HTERT RPE-1 (cell line): ENCODE measurements around the gene H6PD.

ENCODE experiments used
- in situ Hi-C: fragments of 300-500 bp; cut with MboI; formaldehyde crosslinking; loops from 4 replicates; pipeline ENCODE4 v1.14.3; 2020; ENCODE audit warnings: low sequenced_read_pairs

Gene H6PD

GRCh38 chr1:9207086-9207485, 27.5 kb upstream of the H6PD start:
- in situ Hi-C loops: no loop called here

GRCh38 chr1:9207715-9208114, 26.9 kb upstream of the H6PD start:
- in situ Hi-C loops: no loop called here

DNA sequence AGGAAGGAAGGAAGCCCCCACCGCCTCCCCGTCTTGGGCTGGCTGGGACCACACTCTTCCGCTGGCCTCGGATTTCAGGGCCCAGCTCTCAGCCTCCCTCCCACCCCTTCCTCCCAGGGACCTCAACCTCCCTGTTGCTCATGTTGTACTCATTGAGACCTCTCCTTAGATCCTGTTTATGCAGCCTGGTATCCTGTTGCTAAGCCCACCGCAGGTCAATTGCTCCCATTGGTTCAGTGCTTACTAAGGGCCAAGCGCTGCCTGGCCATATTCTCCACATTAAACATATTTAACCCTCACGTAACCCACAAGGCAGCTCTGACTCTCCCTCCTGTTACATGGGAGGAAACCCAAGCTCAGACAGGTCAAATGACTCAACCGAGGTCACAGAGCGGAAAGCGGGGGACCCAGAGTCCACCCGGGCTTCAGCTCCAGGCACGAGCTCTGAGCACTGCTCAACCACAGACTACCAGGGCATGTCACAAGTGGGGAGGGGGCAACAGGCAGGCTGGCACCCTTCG, 23.2 kb upstream of the H6PD start:
- in situ Hi-C loops: no loop called here

DNA sequence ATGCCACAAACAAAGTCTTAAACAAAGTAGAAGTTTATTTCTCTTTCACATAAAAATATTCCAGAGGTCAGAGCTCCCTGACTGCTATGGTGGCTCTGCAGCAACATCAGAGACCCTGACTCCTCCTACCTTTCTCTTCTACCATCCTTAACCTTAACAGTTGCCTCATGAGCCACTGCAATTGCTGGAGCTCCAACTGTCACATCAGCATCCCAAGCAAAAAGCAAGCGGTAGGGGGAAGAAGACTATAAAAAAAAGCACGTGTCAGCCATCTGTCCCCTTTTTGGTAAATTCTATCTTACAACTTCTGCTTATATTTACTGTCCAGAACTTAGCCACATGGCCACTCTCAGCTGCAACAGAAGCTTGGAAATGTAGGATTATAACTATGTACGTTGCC, 21.8 kb upstream of the H6PD start:
- in situ Hi-C loops: no loop called here

DNA sequence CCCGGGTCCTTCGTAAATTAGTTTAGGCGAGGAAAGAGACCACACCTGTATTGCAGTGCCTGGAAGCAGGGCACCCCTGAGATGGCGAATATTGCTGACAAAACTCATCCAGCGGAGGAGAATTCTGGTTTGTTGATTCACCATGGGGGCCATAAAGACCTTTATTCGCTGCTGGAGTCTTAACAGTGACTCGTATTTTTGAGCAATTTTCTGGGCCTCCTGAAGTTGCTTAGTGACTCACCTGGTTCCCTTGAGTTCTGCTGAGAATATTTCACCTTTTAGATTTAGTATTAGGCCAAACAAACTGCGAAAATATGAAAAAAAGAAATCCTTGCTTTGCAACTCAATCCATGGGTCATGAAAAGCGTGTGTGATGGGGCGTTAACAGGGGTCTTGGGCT, 20.6 kb upstream of the H6PD start:
- in situ Hi-C loops: no loop called here

DNA sequence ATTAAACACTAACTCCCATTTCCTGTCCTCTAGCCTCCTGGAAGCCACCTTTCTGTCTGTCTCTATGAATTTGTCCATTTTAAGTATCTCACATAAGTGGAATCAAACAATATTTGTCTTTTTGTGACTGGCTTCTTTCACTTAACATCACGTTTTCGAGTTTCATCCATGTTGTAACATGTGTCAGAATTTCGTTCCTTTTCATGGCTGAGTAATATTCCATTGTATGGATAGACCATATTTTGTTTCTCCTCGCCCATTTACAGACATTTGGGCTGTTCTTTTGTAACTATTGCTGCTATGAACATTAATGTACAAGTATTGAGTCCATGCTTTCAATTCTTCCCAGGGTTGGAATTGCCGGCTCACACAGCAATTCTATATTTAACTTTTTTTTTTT, 15.7 kb upstream of the H6PD start:
- in situ Hi-C loops: no loop called here

DNA sequence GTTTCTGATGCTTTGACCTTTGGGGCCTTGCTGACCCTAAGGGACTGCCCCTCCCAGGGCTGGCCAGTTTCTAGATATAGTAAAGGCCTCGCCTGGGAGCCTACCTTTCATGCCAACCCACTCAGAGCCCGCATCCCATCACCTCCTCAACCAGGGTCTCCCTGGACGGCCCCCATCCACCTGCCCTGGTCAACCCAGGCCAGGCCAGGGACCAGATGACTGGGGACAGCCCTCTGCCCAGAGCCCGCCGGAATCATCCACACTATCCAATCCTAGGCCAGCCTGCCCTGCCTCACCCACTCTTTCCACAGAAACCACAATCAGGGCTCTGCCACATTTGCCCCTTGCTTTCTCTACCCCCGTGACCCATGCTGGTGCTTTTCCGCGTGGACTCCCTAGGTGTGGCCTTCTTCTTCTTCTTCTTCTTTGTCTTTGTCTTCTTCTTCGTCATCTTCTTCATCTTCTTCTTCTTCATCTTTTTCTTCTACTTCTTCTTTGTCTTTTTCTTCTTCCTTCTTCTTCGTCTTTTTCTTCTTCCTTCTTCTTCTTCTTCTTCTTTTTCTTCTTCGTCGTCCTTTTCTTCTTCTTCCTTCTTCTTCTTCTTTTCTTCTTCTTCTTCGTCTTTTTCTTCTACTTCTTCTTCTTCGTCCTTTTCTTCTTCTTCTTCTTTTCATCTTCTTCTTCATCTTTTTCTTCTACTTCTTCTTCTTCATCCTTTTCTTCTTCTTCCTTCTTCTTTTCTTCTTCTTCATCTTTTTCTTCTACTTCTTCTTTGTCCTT, 11.5 kb upstream of the H6PD start:
- in situ Hi-C loops: no loop called here

GRCh38 chr1:9224664-9225410, 9.7 kb upstream of the H6PD start:
- in situ Hi-C loops: no loop called here

- in situ Hi-C loops: no loop called here
Measured at GRCh38 chr1:9225411-9225785, 9.2 kb upstream of the H6PD start.

DNA sequence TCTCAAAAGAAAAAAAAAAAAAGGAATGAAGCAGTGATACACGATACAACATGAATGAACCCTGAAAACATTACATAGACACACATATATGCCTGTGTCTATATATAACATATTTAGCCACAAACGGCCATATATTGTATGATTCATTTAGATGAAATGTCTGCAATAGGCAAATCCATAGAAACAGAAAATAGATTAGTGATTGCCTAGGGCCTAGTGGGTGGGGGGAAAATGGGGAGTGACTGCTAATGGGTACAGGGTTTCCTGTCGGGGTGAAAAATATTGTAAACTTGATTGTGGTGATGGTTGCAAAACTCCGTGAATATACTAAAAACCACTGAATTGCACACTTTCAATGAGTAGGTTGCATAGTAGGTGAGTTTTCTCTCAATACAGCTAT, 6.0 kb upstream of the H6PD start:
- in situ Hi-C loops: no loop called here

DNA sequence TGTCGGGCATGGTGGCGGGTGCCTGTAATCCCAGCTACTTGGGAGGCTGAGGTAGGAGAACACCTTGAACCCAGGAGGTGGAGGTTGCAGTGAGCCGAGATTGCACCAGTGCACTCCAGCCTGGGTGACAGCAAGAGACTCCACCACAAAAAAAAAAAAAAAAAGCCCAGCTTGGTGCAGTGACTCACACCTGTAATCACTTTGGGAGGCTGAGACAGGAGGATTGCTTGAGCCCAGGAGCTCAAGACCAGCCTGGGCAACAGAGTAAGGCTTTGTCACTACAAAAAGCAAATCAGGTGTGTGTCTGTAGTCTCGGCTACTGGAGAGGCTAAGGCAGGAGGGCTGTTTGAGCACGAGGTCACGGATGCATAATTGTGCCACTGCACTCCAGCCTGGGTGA, 5.0 kb upstream of the H6PD start:
- in situ Hi-C loops: no loop called here

DNA sequence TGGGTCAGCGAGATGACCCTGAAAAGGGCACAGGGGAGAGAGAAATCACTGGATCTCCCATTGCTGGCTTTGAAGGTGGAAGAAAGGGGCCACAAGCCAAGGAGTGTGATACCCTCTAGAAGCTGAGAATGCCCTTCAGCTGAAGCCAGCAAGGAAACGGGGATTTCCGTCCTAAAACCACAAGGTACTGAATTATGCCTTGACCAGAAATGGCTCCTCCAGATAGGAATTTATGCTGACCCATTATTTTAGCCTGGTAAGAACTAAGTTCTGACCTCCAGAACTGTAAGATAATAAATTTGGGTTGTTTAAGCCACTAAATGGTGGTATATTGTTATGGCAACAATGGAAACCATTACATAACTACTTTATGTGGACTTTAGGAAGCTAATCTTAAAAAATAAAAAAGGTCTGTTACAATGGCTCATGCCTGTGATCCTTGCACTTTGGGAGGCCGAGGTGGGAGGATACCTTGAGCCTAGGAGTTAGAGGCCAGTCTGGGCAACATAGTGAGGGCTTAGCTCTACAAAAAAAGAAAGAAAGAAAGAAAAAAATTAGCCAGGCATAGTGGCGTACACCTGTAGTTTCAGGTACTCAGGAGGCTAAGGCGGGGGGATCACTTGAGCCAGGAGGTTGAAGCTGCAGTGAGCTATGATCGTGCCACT, 3.6 kb upstream of the H6PD start:
- in situ Hi-C loops: no loop called here

DNA sequence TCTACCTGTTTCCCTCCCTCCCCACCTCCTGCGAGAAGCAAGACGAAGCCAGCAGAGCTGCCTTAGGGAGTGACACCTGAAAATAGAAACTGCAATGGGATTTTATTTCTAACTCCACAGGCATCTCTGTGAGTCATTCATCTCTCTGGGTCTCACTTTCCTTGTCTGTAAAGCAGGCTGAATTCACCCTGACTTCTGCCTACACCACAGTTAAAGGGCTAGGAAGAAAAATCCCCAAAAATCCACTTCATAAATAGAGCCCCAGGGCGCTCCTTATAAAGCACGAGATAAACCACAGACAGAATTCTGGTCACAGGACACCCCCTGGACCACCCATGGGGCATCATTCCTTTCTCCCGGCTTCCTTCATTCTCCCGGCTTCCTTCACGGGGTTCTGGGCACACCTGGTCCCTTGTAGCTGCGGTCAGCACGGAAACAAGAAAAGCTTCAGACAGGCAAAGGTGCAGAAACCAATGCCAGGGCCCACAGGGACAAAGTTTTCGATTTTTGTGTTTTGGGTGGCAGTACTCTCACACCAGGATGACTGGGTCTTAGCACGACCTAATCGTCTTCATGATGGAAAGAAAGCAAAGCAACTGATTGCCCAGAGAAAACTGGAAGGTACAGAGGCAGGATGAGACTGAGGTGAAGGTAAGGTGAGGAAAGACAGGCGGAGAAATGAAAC, 2.8 kb upstream of the H6PD start:
- in situ Hi-C loops: no loop called here

DNA sequence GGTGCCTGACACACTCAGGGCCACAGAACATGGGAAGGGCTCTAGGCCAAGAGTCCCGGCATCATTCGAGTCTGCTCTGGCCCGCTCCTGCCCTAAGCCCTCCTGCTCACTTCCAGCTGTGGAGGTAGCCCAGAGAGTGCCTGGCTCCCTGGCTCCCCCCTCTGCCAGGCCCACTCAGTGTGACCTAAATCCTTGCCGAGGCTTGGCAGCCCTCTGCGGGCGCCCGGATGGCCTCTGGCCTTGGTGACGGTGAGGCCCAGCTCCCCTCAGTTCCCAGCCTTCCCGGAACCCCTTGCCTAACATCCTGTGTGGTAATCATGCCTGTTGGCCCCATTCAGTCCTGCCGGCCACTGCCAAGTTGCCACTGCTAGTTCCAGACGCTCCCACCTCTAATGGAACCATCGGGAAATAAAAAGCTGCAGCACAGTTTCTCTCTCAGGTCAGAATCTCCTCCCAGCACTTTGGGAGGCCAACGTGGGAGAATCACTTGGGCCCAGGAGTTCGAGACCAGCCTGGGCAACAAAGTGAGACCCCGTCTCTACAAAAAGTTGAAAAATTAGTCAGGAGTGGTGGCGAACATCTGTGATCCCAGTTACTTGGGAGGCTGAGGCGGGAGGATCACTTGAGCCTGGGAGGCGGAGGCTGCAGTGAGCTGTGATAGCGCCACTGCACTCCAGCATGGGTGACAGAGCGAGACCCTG, 1.2 kb upstream of the H6PD start:
- in situ Hi-C loops: no loop called here

- in situ Hi-C loops: no loop called here
Measured at GRCh38 chr1:9233942-9234222, 692 bp upstream of the H6PD start.

- in situ Hi-C loops: no loop called here
Measured at GRCh38 chr1:9235096-9235459, 504 bp downstream of the H6PD start.

DNA sequence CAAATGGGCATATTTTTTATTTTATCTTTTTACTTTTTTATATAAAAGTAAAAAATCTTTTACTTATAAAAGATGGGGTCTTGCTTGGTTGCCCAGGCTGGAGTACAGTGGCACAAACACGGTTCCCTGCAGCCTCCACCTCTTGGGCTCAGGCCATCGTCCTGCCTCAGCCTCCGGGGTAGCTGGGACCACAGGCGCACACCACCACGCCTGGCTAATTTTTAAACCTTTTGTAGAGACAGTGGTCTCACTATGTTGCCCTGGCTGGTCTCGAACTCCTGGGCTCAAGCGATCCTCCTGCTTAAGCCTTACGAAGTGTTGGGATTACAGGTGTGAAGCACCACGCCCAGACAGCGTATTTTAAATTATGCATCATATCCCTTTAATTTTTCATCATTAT, 986 bp downstream of the H6PD start:
- in situ Hi-C loops: no loop called here

DNA sequence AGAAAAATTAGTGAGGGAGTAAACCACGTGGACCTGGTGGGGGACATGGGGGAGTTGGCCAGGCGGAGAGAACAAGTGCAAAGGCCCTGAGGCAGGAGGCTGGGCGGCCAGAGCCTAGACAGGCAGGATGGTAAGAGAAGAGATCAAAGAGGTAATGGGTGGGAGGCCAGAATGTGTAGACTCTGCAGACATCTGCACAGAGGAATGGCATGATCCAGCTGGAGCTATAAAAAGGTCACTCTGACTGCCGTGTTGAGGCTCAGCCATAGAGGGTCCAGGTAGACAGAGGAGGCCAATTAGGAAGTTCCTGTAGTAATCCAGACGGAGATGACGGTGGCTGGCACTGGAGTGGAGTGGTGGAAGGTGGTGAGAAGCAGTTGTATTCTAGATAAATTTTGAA, 3.6 kb downstream of the H6PD start:
- in situ Hi-C loops: no loop called here

DNA sequence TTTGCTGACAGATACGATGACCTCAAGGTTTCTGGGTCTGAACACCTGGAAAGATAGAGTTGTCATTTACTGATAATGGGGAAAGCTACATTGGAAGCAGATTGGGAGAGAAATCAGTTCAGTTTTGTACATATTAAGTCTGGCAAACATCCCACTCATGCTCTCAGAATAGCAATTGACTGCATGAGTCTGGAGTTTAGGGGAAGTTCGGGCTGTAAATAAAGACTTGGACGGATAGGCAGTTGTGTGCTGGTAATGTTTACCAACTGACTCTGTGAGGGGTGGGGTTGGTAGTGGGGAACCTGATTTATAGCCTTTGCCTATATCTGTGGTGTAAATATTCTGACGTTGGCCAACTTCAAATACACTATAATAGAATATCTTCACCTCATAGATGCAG, 4.0 kb downstream of the H6PD start:
- in situ Hi-C loops: no loop called here

DNA sequence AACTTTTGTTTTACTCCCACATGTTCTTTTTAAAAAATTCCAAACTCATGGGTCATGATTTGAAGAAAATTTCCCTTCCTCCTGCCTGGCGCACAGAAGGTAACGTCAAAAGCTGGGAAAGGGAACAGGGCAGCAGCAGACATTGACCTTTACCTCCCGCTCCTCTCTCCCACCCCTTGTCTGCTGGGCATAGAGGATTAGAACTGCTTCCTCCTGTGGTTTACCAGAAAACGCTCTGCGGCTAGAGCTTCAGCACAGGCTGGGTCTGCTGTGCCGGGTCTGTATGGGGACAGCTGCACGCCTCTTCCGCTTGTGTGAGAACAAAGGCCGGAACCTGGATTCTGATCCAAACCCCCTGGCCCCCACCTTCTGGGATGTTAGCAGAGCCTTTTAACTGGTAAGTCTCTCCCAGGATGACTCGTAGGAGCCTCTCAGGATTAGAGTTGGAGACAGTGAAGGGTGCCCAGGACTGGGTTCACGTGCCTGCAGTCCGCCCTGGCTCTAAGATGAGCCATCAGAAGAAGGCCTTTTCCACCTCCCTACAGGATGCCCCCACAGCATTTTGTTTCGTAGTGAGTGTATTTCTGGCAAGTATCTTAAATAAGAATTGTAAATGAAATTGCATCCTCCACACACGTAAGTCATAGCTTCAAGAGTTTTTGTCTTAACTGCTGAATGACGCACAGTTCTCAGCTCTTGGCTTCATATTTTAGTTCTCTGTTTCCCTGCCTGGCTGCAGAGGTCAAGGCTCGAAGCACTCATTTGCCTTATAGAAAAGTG, 5.2 kb downstream of the H6PD start:
- in situ Hi-C loops: no loop called here
